H9 (cell line): Measurements from ENCODE around the gene ZMIZ2. TPM values are rescaled to one million over a fixed set of nuclear protein-coding genes. Genes with fewer than 3 reads are reported as not detected.

Source experiments
- DNase-seq: peaks from one replicate; pipeline ENCODE4 v3.0.0-alpha.2; 2017
- H2AFZ ChIP-seq: one replicate; pipeline ENCODE4 v1.6.1; 2013; ENCODE audit warnings: mild to moderate bottlenecking, low read length, control low read depth, moderate library complexity
- H2AK5ac ChIP-seq: 2 replicates; pipeline ENCODE4 v1.6.1; 2013; ENCODE audit warnings: low read length, control low read depth, mixed read lengths; ENCODE audit not compliant: insufficient read length
- H2BK120ac ChIP-seq: one replicate; pipeline ENCODE4 v1.6.1; 2013; ENCODE audit warnings: low read depth, mild to moderate bottlenecking, low read length, control low read depth, inconsistent platforms; ENCODE audit not compliant: poor library complexity, severe bottlenecking
- H2BK12ac ChIP-seq: 2 replicates; pipeline ENCODE4 v1.6.1; 2013; ENCODE audit warnings: low read length, control low read depth, mixed read lengths, low read depth; ENCODE audit not compliant: insufficient read length
- H2BK15ac ChIP-seq: 2 replicates; pipeline ENCODE4 v1.6.1; 2013; ENCODE audit warnings: low read depth, low read length, control low read depth
- H2BK20ac ChIP-seq: one replicate; pipeline ENCODE4 v1.6.1; 2013; ENCODE audit warnings: low read depth, mild to moderate bottlenecking, low read length, control low read depth, inconsistent platforms; ENCODE audit not compliant: poor library complexity, severe bottlenecking
- H2BK5ac ChIP-seq: 2 replicates; pipeline ENCODE4 v1.6.1; 2013; ENCODE audit warnings: low read length, control low read depth, mixed read lengths; ENCODE audit not compliant: insufficient read length
- H3K14ac ChIP-seq: 2 replicates; pipeline ENCODE4 v1.6.1; 2013; ENCODE audit warnings: low read length, control low read depth; ENCODE audit not compliant: insufficient read depth
- H3K18ac ChIP-seq: 2 replicates; pipeline ENCODE4 v1.6.1; 2013; ENCODE audit warnings: low read depth, mild to moderate bottlenecking, mixed read lengths, low read length, control low read depth; ENCODE audit not compliant: insufficient read length
- H3K23ac ChIP-seq: 2 replicates; pipeline ENCODE4 v1.6.1; 2013; ENCODE audit warnings: low read length, control low read depth, mixed read lengths, low read depth; ENCODE audit not compliant: insufficient read length
- H3K23me2 ChIP-seq: 2 replicates; pipeline ENCODE4 v1.6.1; 2013; ENCODE audit warnings: low read depth, mild to moderate bottlenecking, mixed read lengths, low read length, control low read depth; ENCODE audit not compliant: insufficient read length, poor library complexity, severe bottlenecking
- H3K27ac ChIP-seq: 2 replicates; pipeline ENCODE4 v1.5.1; 2013; ENCODE audit warnings: low read length, control low read depth, mixed read lengths, low read depth; ENCODE audit not compliant: insufficient read length
- H3K27me3 ChIP-seq: 2 replicates; pipeline ENCODE4 v1.6.1; 2013; ENCODE audit warnings: low read length, control low read depth, inconsistent platforms; ENCODE audit not compliant: insufficient read depth
- H3K4ac ChIP-seq: 2 replicates; pipeline ENCODE4 v1.6.1; 2013; ENCODE audit warnings: low read depth, mild to moderate bottlenecking, control low read depth, inconsistent platforms, low read length, moderate library complexity
- H3K4me1 ChIP-seq: 2 replicates; pipeline ENCODE4 v1.6.1; 2013; ENCODE audit warnings: low read length, control low read depth, inconsistent platforms; ENCODE audit not compliant: insufficient read depth
- H3K4me2 ChIP-seq: 2 replicates; pipeline ENCODE4 v1.6.1; 2013; ENCODE audit warnings: low read length, control low read depth, mixed read lengths; ENCODE audit not compliant: insufficient read length, insufficient read depth
- H3K56ac ChIP-seq: 2 replicates; pipeline ENCODE4 v1.6.1; 2013; ENCODE audit warnings: low read depth, mild to moderate bottlenecking, mixed read lengths, low read length, control low read depth; ENCODE audit not compliant: insufficient read length
- H3K79me1 ChIP-seq: 2 replicates; pipeline ENCODE4 v1.6.1; 2013; ENCODE audit warnings: low read depth, mild to moderate bottlenecking, moderate library complexity, low read length, control low read depth, inconsistent platforms; ENCODE audit not compliant: insufficient read depth, poor library complexity, severe bottlenecking
- H3K79me2 ChIP-seq: 2 replicates; pipeline ENCODE4 v1.6.1; 2013; ENCODE audit warnings: low read length, control low read depth, inconsistent platforms; ENCODE audit not compliant: insufficient read depth
- H3K9ac ChIP-seq: 2 replicates; pipeline ENCODE4 v1.6.1; 2013; ENCODE audit warnings: low read length, control low read depth, mixed read lengths; ENCODE audit not compliant: insufficient read length; ENCODE audit errors: extremely low read depth
- H3K9me3 ChIP-seq: one replicate; pipeline ENCODE4 v1.6.1; 2013; ENCODE audit warnings: low read depth, low read length, inconsistent platforms; ENCODE audit not compliant: control insufficient read depth
- H3T11ph ChIP-seq: one replicate; pipeline ENCODE4 v1.6.1; 2013; ENCODE audit warnings: mild to moderate bottlenecking, low read length, control low read depth, inconsistent platforms
- H4K20me1 ChIP-seq: one replicate; pipeline ENCODE4 v1.6.1; 2013; ENCODE audit not compliant: control insufficient read depth, insufficient read length, insufficient read depth
- H4K5ac ChIP-seq: 2 replicates; pipeline ENCODE4 v1.6.1; 2013; ENCODE audit warnings: low read depth, mild to moderate bottlenecking, mixed read lengths, low read length, control low read depth; ENCODE audit not compliant: insufficient read length
- H4K8ac ChIP-seq: replicated peaks from 2 replicates; pipeline ENCODE4 v1.6.1; 2013; ENCODE audit warnings: low read length, control low read depth, mixed read lengths, low read depth; ENCODE audit not compliant: insufficient read length
- H4K91ac ChIP-seq: 2 replicates; pipeline ENCODE4 v1.6.1; 2013; ENCODE audit warnings: low read depth, mild to moderate bottlenecking, moderate library complexity, mixed read lengths, low read length, control low read depth; ENCODE audit not compliant: insufficient read length
- H3K27ac Mint-ChIP-seq, 3 experiments: 2 replicates in 2 of 3; 3 replicates in 1 of 3; pipeline ENCODE4 v1.8.0; 2020 to 2021; ENCODE audit warnings: mixed read lengths in 3 of 3, mild to moderate bottlenecking in 1 of 3, moderate library complexity in 1 of 3
- H3K27me3 Mint-ChIP-seq: 2 replicates; pipeline ENCODE4 v1.8.0; 2021; ENCODE audit warnings: low read depth, mild to moderate bottlenecking, moderate library complexity, mixed read lengths
- H3K36me3 Mint-ChIP-seq, 3 experiments: 2 replicates in 2 of 3; 3 replicates in 1 of 3; pipeline ENCODE4 v1.8.0; 2020 to 2021; ENCODE audit warnings: low read depth in 3 of 3, mixed read lengths in 3 of 3; ENCODE audit not compliant: insufficient read depth in 1 of 3
- H3K4me1 Mint-ChIP-seq, 2 experiments: 2 replicates each; pipeline ENCODE4 v1.8.0; 2020; ENCODE audit warnings: mixed read lengths in 2 of 2
- H3K4me3 Mint-ChIP-seq, 2 experiments: 2 replicates in 1 of 2; 3 replicates in 1 of 2; pipeline ENCODE4 v1.8.0; 2020 to 2021; ENCODE audit warnings: mild to moderate bottlenecking in 2 of 2, mixed read lengths in 2 of 2, moderate library complexity in 1 of 2
- H3K9me3 Mint-ChIP-seq, 2 experiments: 2 replicates in 1 of 2; 3 replicates in 1 of 2; pipeline ENCODE4 v1.8.0; 2020; ENCODE audit warnings: mild to moderate bottlenecking in 2 of 2, mixed read lengths in 2 of 2, moderate library complexity in 1 of 2
- CTCF ChIP-seq: fragments of 200-600 bp; sonication (generic); conservative IDR thresholded peaks from 3 replicates; pipeline ENCODE4 v1.8.0; 2021; ENCODE audit warnings: antibody characterized with exemption, mild to moderate bottlenecking
- WGBS: extraction: QIAGEN DNeasy Blood & Tissue Kit; methylation state at CpG from one replicate; pipeline ENCODE4 v1.1.7; 2013; ENCODE audit warnings: missing lambda C conversion rate, low lambda C conversion rate, mixed read lengths; ENCODE audit not compliant: insufficient read length; ENCODE audit errors: extremely low coverage; 5-methylcytosine and 5-hydroxymethylcytosine counted together
- total RNA-seq: library from RNA; stranded (reverse); gene quantifications from 2 replicates; pipeline ENCODE4 v1.2.1, GENCODE V29; 2021

ZMIZ2 gene
- total RNA-seq, 1 experiment from 2014 or later, result 72.9 TPM

DNA sequence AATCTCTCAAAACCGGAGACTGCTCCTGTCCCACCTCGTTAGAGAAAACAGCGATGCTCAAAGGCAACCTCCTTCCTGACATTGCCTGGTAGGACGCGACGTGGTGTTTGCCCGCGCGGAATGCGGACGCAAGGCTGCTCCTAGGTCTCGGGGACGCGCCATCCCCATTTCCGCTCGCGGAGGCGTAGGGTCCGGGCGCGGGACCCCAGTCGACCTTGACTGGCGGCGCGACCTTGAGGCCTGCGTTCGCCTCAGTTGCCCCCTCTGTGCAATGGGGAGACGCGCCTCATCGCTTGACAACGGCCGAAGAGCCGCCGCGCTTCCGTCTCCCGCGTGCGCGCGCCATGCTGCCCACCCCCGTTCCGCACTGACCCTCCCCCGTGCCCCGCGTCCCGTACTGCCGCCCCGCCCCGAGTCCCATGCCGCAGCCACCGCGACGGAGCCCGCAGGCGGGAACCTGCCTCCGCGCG is 47.4 kb downstream of the ZMIZ2 start:
- Mint-ChIP-seq H3K4me3 (peak overlapping the region; percentile 90 to 95), H3K27ac (peak overlapping the region; percentile 70 to 99 (median 94); a peak in 5 of 7 replicates), H3K36me3 (peaks cover 32 to 41% (median 35%) of the 10 kb centered on the region in 3 experiments), H3K4me1 (peaks cover 9 to 15% of the 10 kb centered on the region in 2 experiments), H3K27me3 (0 out of 2 replicates have a peak, but pooled peaks cover 5% of the 10 kb centered on the region), H3K9me3 (peaks cover 2 to 3% of the 10 kb centered on the region in 2 experiments; a peak in 2 of 5 replicates)
- H3K9ac ChIP-seq, result peak overlapping the region; percentile 40
- peak overlapping the region; percentile 1 for H2BK5ac ChIP-seq
- H3K79me1 ChIP-seq, result peaks cover 2% of the 10 kb centered on the region
- H4K91ac ChIP-seq, result no peak overlapping the region
- TF ChIP-seq CTCF, result no peak
- H2BK15ac ChIP-seq, result no peak overlapping the region
- peak overlapping the region; percentile 52 for H3K27ac ChIP-seq
- no peak overlapping the region for H4K8ac ChIP-seq
- H3K4me1 ChIP-seq, result no peaks in the 10 kb centered on the region
- no peak overlapping the region for H2AFZ ChIP-seq
- no peaks in the 10 kb centered on the region for H4K20me1 ChIP-seq
- no peak overlapping the region for H3T11ph ChIP-seq
- H3K4me2 ChIP-seq, result peak overlapping the region; percentile 48
- DNase-seq, result no peak
- no peak overlapping the region; the same call in 1 of the 2 replicates for H3K4ac ChIP-seq
- H3K9me3 ChIP-seq, result no peaks in the 10 kb centered on the region
- peaks cover 5% of the 10 kb centered on the region for H3K23me2 ChIP-seq
- no peak overlapping the region for H2AK5ac ChIP-seq
- no peak overlapping the region for H3K56ac ChIP-seq
- peak overlapping the region; percentile 59; the same call in 1 of the 2 replicates for H3K14ac ChIP-seq
- H2BK20ac ChIP-seq, result no peak overlapping the region
- H3K18ac ChIP-seq, result peak overlapping the region; percentile 96
- no CpG with 5 or more reads among the region's 59 CpGs for WGBS
- H2BK12ac ChIP-seq, result no peak overlapping the region
- H3K23ac ChIP-seq, result no peak overlapping the region
- no peak overlapping the region for H2BK120ac ChIP-seq
- peak overlapping the region; percentile 17 for H4K5ac ChIP-seq
- no peaks in the 10 kb centered on the region for H3K27me3 ChIP-seq
- peaks cover 20% of the 10 kb centered on the region; the same call in 1 of the 2 replicates for H3K79me2 ChIP-seq
